ENCODE results near the gene ZNF778.

GRCh38 chr16:89183463-89183862, 34.0 kb upstream of the ZNF778 start:
- TF ChIP-seq SIX5 (IDR thresholded peaks at IDR 0.05; ENCODE audit: low read depth, low read length, severe bottlenecking) (no peak), NFYB (IDR thresholded peaks at IDR 0.05; ENCODE audit: insufficient read depth, low read depth, low read length) (no peak), POLR2A (IDR thresholded peaks at IDR 0.05; ENCODE audit: low read depth, low read length) (no peak), REST (IDR thresholded peaks at IDR 0.05; ENCODE audit: low read depth, low read length) (no peak), MTA2 (IDR thresholded peaks at IDR 0.05; ENCODE audit: low read depth) (no peak)

Data from GM12878 (cell line).